Measurements from ENCODE around the gene CCDC27.

DNA sequence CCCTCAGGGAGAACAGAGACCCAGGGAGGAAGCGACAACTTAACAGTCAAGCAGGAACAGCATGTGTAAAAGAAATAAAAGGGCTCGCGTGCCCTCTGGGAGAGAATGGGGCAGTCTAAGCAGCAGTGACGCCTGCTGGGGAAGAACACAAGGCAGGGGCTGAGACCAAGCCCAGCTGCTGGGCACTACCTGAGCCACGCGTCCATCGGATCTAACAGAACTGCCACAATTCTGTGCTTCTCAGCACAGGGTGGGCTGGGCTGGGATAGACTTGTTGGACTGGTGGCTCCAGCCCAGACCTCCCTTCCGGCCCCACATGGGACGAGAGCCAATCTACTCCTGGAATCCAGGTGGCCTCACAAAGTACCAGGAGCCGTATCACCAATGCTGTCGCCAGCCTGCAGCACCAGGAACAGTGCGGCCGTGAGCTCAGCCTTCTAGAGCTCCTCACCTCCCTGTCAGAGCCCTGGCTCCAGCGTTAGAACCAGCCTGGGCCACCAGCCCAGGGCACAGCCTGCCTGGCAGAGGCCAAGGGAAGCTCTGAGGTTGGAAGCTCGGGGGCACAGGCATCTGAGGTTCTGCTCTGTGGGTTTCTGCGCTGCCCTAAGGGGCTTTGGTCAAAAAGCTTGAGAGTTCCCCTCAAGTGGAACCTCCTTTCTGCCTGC, 36.6 kb downstream of the CCDC27 start:
- TF ChIP-seq SPI1 (IDR thresholded peaks at IDR 0.05; ENCODE audit: low read depth, low read length), result no peak
- TF ChIP-seq POLR2AphosphoS5 (IDR thresholded peaks at IDR 0.05; ENCODE audit: low read depth, low read length), result no peak
- TF ChIP-seq POLR2A (IDR thresholded peaks at IDR 0.05; ENCODE audit: low read depth, low read length), result no peak
- no peak for TF ChIP-seq TAF1 (IDR thresholded peaks at IDR 0.05; ENCODE audit: low read depth, low read length)

Measured in GM12891 (cell line).